GM19043 (cell line): ENCODE measurements around the gene ARHGAP6.
"Not testable (repeated sequence)": the region's sequence is repeated elsewhere in the genome, so short reads cannot be mapped to it uniquely, and the experiment has no call there.

Experiments used
- ATAC-seq: cut with Tn5 transposase; IDR thresholded peaks from one replicate; pipeline ENCODE4 v1.9.1; 2021; ENCODE audit warnings: low read depth; ENCODE audit not compliant: unreplicated experiment

The ARHGAP6 gene

DNA sequence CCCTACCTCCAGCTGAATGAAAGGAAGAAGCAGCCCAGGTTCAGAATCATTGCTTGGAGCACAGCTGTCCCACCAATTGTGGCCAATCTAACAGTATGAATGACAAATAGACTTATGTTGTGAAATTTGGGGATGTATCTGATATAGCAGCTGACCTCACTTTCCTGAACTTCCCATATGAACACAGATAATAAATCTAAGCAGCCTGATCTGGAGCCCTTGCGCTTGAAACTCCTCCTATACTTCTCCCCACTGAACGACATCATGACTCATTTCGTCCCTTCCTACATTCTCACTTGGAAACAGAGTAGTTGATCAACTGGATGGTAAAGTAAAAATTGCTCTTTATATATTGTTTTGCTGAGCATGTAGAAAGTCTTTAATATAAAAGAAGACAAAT, 396.7 kb downstream of the ARHGAP6 start:
- ATAC-seq, result no peak

DNA sequence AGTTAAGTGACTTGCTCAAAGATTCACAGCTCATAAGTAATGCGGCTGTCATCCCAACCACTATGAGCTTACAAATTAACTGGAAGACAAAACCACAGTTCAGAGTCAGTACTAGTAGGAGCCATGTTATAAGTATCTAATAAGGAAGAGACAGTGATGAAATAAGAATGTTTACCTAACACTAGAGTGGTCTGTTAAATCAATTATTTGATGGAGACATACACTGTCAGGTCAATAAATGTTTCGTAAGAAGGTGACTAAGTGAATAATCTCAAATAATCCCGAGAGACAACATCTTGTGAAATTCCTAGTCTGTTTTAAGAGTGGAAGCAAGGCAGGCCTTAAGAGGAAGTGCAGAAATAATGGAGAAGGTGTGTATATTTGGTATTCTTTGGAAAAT, 398.3 kb downstream of the ARHGAP6 start:
- no peak for ATAC-seq

DNA sequence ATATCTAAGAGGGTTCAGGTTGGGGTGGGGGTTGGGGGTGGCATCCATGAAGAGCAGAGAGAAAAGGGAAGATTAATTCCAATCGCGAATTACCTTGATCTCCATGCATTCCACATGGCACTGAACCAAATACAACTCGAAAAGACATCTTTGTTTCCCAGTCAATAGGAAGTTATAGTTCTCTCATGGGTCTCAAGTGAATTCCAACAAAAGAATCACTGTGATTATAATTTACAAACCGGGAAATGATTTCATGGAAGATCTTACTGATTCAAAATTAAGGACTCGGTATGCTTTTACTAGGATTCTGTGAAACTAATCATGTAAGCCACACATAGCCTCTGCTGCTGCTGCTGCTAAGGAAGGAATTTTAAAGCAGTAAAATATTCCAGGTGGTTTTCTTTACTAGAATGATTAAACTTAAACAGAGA, 399.1 kb downstream of the ARHGAP6 start:
- no peak for ATAC-seq

DNA sequence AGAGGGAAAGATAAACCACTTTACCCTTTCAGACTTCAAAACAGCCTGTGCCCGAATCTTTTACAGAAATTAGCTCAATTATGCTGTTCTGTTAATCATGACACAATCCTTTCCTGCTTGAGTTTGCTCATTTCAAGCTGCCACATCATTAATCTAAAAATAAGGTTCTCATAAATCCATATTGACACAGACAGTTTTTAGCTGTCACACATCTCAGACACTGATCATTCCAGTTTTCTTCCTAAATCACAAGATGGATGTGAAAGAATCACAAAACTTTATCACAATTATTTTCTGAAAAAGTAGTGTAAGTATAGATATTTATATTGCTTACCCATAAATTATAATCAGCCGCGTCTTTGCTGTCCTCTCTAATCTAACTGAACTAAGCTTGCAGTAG, 400.4 kb downstream of the ARHGAP6 start:
- no peak for ATAC-seq

DNA sequence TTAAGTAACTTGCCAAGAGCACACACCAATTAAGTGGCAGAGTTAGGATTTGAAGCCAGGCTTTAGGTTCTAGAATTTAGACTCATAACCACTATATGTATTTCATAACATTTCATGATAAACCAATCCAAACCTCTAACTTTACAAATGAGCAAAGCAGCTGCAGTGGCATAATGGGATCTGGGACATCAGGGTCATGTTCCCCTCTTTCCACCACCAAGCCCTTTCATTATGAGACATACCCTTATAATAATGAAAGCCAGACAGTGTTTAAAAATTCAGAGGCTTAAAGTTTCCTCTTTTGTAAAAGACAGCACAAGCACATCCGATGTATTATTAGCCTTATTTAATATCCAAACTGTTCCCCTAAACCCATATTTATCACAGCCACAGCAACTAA, 400.8 kb downstream of the ARHGAP6 start:
- ATAC-seq, result no peak

DNA sequence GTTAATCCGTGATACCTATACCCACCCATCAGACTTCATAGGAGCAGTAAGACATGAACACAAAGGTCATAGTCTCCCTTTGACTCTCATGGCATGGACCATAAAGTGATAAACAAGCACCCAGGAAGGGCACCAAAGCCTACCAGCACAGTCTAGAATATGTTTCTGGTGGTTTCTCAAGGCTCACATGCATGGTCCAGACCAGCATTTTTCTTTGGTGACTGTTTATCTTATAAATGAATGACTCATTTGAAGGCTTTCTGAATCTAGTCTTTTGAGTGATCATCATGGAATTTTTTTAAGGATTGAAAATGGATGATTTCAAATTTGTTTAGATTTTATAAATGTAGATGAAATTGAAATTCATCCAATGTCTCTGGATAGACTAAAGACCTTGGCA, 404.5 kb downstream of the ARHGAP6 start:
- ATAC-seq, result no peak

DNA sequence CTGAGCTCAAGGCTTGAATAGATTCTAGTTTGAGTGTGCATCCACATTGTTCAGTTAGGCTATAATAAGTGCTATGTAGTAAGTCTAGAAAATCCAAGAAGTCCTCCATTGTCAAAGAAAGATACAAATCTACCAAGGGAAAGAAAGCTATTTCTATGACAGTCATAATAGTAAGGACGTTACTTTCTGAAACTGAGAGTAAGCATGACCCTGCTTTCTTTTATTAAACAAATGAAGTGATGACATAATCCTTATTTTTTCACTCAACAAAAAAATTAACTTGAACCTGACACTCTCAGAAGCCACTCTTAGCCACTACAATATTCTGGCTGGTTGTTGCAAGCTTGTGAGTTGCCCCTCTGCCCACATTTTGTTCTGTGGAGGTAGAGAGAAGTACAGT, 406.3 kb downstream of the ARHGAP6 start:
- ATAC-seq, result no peak

DNA sequence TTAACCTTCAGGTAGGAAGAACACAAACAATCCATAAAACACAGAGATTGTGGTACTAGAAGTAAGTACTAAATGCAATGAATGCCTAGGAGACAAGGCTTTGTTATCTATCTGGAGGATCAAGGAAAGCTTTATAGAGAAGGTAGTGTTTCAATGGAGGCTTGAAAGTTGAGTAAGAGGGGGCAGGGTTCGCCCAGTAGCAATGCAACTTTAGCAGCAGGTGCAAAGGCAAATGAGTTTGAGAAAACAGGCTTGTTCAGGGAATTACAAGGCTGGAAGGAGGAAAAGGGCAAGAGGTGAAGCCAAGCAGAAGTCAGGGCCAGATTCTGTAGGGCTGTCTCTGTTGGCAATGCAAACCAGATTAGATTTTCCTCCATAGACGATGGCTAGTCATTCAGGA, 408.0 kb downstream of the ARHGAP6 start:
- ATAC-seq, result no peak

DNA sequence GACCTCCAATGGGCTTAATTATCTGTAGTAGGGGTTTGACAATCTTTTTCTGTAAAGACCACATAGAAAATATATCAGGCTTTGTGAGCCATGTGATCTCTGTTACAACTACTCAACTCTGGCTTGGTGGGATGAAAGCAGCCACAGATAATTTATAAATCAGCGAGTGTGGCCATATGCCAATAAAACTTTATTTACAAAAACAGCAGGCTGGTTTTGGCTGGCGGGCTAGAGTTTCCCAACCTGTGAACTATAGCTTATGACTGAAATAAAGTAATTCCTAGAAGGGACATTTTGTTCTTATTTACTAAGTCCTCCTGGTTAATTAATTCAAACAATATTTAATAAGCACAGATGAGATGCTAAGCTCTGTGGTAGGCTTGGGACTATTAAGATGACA, 408.4 kb downstream of the ARHGAP6 start:
- no peak for ATAC-seq

DNA sequence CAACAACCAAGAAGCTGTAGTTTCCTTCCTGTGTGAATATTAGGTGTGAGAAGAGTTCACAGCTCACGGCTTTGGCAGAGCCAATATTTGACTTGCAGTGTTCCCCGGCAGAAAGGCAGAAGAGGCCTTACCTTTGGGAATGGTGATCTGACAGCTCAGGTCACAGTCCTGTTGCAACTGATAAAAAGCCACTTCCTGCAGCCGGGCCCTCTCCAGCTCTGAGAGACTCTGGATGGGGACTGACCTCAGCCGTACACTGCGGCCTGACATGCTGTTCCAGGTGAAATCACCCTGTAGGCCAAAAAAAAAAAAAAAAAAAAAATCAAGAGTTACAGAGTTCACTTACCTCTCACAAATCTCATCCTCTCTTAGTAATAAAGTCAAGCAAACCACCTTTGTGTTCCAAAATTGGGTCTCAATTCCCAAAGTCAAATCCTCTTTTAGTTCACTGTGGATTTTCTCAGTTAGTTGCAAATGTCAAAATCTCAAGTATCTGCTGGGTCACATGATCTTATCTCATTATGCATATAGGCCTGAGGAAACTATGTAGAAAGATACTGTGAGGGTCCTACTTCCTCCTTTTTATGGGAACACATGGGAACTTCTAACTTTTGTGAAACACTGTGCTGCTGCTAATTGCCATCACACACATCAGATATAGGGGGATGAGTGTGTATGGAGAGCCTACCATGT, 411.2 kb downstream of the ARHGAP6 start:
- ATAC-seq, result no peak

DNA sequence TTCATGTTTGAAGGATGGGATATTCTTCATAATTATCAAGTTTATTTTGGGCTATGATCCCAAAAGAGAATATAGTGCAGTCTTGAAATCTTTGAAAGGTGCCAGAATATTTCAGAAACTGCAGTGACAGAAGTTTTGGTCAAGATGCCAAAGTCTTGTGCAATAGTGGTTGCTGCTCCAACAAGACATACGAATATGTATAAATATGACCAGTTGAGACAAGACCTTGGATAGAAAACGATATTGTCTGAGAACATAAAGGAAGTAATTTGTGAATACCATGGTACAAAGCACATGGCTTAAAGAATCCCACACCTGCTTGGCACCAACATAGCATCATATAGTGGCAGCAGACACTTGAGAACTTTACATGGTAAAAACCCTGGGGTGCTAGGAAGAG, 421.1 kb downstream of the ARHGAP6 start:
- ATAC-seq, result no peak

DNA sequence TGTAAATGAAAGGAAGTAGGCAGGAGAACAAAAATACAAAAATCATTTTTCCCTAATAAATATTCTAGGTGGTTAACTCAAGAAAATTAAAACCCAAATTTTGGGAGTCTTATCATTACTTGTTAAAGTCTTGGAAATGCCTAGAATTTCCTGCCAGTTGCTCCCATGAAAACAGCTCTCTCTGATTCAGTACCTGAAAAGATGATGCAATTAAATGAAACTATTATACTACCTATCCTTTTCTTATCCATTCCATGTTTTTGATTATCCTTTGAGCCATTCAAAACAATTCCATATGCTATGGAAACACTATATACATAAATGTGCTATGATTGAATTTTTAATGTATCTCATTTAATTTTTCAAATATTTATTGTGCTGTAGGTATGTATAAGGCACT, 423.0 kb downstream of the ARHGAP6 start:
- ATAC-seq, result no peak

DNA sequence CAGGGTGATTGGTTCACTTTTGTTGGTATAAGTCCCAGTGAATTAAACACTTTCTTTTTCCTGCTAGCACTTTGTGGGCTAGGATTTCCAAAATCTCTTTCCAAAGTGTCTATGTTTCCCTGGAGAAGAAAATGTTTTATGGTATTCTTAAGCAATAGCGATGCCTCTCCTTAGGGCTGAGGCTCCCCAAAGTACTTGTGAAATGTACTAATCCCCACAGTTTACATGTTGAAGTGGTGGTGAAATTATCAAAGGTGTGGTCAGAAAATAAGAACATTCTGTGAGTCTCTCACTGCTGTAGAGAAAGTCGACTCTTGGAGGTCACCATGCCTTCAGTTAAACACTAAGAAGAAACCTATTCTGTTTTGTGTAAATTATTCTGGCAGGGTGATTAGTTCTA, 424.0 kb downstream of the ARHGAP6 start:
- ATAC-seq, result no peak

DNA sequence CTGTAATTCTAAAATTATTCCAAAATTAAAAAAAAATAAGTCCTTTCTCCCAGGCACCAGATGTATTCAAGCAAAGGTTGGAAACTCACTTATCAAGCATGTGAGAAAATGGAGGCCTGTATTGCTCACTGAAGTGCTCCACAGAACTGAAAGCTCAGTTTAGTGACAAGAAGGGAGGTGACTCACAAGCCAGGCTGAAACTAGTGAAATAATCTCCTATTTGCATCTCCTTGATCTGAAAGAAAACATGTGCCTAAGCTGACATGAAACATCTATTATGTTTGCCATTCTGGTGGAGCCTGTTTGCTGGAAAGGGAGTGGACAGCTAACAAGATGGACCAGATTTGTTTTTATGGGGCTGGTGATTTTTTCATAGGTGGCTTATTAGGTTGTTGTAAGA, 426.5 kb downstream of the ARHGAP6 start:
- ATAC-seq, result peak; percentile 82

DNA sequence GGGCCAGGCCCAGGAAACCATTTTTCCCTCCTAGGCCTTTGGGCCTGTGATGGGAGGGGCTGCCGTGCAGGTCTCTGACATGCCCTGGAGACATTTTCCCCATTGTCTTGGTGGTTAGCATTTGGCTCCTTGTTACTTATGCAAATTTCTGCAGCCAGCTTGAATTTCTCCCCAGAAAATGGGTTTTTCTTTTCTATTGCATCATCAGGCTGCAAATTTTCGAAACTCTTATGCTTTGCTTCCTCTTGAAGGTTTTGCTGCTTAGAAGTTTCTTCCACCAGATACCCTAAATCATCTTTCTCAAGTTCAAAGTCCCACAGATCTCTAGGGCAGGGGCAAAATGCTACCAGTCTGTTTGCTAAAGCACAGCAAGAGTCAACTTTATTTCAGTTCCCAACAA, 430.3 kb downstream of the ARHGAP6 start:
- ATAC-seq, result not testable (repeated sequence)

DNA sequence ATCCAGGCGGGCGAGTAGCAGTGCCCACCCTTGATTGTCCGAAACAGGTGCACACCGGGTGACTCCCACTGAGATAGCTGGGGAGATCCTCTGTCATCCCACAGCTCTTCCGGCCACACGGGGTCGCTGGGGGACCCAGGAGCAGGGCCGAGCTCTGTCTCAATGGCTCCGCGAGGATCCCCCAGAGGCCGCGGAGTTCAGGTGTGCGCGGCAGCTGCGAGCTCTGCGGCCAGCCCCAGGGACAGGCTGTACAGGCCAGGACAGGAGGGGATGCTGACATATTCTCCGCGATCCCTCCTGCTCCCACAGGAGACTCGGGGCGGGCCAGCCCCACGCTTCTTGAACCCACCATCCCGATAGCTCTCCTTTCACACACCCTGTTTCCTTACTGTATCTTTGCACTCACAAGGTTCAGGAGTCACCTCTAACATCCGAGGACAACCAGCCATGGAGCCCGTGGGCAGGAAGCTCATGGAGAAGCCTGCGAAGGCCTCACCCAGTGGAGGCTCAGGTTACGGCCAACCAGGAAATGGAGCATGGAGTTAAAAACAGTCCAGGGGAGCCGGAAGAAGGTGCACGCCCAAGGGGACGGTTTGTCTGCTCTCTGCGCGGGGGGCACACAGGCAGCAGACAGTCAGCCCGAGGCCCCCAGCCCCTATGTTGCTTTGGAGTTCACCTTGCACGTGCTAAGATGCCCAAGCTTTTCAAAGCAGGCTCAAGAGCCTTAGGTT, 450.4 kb downstream of the ARHGAP6 start:
- ATAC-seq, result no peak

DNA sequence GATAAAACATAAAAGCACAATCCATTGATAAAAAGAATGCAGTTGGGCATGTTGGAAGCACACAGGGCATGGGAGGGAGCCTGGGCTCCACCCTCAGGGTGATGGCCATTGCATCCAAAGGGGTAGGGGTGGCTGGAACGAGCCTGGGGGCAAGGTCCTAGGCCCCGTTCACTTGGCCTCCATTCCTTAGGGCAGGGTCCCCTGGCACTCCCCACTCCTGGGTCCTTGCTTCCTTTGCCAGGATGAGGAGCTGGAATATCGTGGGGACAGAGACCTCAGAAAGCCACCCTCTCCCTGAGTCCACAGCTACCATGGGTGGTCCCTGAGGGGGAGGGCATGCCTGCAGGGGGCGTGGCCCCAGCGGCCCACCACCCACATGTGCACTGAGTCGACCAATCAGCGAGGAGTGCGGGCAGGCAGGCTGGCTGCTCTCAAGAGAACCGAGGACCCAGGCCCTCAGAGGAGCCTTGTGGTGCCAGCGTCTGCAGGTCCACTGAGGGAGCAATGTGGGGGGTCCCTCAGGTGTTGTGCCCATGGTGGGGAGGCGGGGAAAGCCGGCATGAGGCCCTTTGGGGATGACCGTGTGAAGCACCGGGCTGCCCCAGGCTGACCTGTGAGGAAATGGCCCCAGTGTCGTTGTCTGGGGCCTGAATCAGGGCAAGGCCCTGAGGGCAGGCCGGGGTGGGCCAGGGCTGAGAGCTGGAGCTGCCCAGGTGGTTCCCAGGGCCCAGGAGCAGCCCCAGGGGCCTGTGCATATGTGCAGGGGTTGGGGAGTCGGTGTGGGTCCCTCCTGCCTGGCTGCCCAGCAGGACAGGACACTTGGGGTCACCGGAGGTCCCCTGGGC, 451.2 kb downstream of the ARHGAP6 start:
- ATAC-seq, result no peak

DNA sequence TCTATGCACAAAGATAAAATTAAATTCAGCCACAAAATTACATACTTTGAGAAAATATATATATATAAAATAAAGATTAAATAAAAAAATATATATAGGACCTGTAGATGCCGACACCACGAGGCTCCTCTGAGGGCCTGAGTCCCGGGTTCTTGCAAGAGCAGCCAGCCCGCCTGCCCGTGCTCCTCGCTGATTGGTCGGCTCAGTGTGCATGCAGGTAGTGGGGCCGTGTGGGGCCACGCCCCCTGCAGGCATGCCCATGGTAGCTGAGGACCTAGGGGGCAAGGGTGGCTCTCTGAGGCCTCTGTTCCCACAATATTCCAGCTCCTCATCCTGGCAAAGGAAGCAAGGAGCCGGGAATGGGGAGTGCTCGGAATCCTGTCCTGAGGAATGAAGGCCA, 453.0 kb downstream of the ARHGAP6 start:
- ATAC-seq, result no peak

DNA sequence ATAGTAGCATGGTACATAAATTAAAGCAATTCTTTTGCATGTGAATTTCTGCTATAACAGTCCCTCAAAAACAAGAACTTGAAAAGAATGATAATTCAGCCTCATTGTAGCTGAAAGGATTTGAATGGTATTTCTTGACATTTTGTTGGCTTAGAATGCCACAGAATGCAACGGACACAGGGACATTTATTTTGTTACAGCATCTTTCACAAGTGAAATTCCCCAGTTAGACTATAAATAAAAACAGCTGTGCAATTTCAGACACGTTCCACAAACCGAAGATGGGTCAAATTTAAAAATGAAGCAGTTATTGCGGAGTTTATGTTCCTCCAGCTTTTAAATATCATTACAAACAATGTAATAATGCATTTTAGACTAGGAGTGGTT, 455.3 kb downstream of the ARHGAP6 start:
- ATAC-seq, result no peak

DNA sequence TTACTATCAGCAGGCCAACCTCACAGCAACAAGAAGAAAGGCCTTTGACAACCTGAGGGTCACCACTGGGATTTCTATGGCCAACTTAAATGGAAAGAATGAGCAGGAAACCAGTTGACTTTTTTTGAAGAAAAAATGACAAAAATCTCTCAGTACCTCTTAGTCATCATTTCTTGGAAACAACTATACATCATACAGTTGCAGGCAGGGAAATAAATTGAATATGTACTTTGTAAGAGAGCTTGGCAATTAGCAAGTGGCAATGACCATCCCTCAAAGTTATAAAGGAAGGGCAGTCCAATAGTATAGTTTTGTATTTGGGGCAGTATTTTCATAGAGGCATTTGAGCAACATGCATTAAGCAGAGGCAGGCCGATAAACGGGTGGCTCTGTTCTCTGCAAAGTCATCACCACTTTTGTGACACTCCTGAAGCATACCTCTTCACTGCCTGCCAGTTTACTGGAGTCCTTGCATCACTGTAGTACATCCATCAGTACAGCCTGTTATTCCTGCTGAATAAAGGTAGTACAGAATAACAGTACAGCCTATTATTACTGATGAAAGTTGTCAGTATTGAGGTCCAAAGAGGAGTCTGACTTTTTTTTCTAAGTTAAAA, 455.8 kb downstream of the ARHGAP6 start:
- ATAC-seq, result no peak

DNA sequence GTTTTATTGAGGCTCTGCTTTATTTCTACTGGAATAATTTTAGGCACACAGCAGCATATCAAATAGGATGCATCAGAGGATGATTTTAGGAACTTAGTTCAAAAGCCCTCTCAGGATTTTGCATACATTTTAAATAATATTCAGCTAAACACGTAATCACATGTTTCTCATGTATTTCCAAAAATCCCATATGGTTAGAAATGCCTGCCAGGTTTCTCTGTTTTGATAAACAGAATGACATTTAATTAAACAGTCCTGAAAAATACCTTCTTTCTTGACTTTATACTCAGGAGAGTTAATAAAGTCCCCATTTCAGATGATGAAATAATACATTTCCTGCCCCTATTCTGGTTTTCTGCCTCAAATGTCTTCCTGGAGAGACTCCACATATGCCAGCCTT, 459.0 kb downstream of the ARHGAP6 start:
- no peak for ATAC-seq
